HG03025 (cell line): ENCODE measurements around the gene RNF38.
"Not testable (repeated sequence)": the region's sequence is repeated elsewhere in the genome, so short reads cannot be mapped to it uniquely, and the experiment has no call there.

Experiments used
- ATAC-seq: cut with Tn5 transposase; IDR thresholded peaks from one replicate; pipeline ENCODE4 v1.9.1; 2021; ENCODE audit warnings: mild to moderate bottlenecking, moderate library complexity; ENCODE audit not compliant: unreplicated experiment, low FRiP score

The RNF38 gene

GRCh38 chr9:36399980-36400331 lies at the start of gene RNF38:
Gene RNF38, minus strand, starts transcription at chr9:36400269. Its CDS starts 161 bp downstream, at chr9:36400108.
- no peak for ATAC-seq

- not testable (repeated sequence) for ATAC-seq
Observed at GRCh38 chr9:36448555-36448954, 48.5 kb upstream of the RNF38 start.

- ATAC-seq, result no peak
Observed at GRCh38 chr9:36448017-36448416, 47.9 kb upstream of the RNF38 start.

- ATAC-seq, result not testable (repeated sequence)
Observed at GRCh38 chr9:36446678-36447077, 46.6 kb upstream of the RNF38 start.

GRCh38 chr9:36445800-36446361 lies 45.8 kb upstream of the RNF38 start:
- no peak for ATAC-seq

GRCh38 chr9:36444203-36444602 lies 44.1 kb upstream of the RNF38 start:
- no peak for ATAC-seq

- ATAC-seq, result no peak
Observed at GRCh38 chr9:36443581-36443980, 43.5 kb upstream of the RNF38 start.

GRCh38 chr9:36442710-36443109 lies 42.6 kb upstream of the RNF38 start:
- no peak for ATAC-seq

GRCh38 chr9:36441966-36442365 lies 41.9 kb upstream of the RNF38 start:
- ATAC-seq, result no peak

- ATAC-seq, result no peak
Observed at GRCh38 chr9:36438536-36439236, 38.6 kb upstream of the RNF38 start.

GRCh38 chr9:36437790-36438189 lies 37.7 kb upstream of the RNF38 start:
- ATAC-seq, result no peak

GRCh38 chr9:36436909-36437308 lies 36.8 kb upstream of the RNF38 start:
- ATAC-seq, result no peak

GRCh38 chr9:36433386-36433785 lies 33.3 kb upstream of the RNF38 start:
- ATAC-seq, result no peak

- no peak for ATAC-seq
Observed at GRCh38 chr9:36431078-36431477, 31.0 kb upstream of the RNF38 start.

- no peak for ATAC-seq
Observed at GRCh38 chr9:36426945-36427344, 26.9 kb upstream of the RNF38 start.

- ATAC-seq, result no peak
Observed at GRCh38 chr9:36426348-36426747, 26.3 kb upstream of the RNF38 start.

- no peak for ATAC-seq
Observed at GRCh38 chr9:36424289-36425055, 24.4 kb upstream of the RNF38 start.

GRCh38 chr9:36423206-36423605 lies 23.1 kb upstream of the RNF38 start:
- no peak for ATAC-seq

GRCh38 chr9:36416890-36417289 lies 16.8 kb upstream of the RNF38 start:
- ATAC-seq, result no peak

- no peak for ATAC-seq
Observed at GRCh38 chr9:36415822-36416525, 15.9 kb upstream of the RNF38 start.

GRCh38 chr9:36411410-36411809 lies 11.3 kb upstream of the RNF38 start:
- ATAC-seq, result not testable (repeated sequence)
